Tibial nerve (tissue), 3 donors: ENCODE measurements around the gene NUSAP1.
A peak's percentile ranks its signal among the peaks of the same experiment; 100 is the strongest.

Experiments
- POLR2A ChIP-seq, 2 donors: fragments of 450-650 bp; IDR thresholded peaks; one replicate each; pipeline ENCODE4 v1.6.1; 2017; ENCODE audit warnings: antibody characterized with exemption in 2 of 2, mild to moderate bottlenecking in 2 of 2, moderate library complexity in 2 of 2
- TF ChIP-seq, protein P1 (sequence below), 5 experiments: fragments of 200-600 bp in 3 of 5; fragments of 450-650 bp in 2 of 5; sonication (generic) in 3 of 5; IDR thresholded peaks; one replicate each; pipeline ENCODE4 v1.5.1; 2016 to 2019; ENCODE audit warnings: antibody characterized with exemption in 5 of 5, mild to moderate bottlenecking in 3 of 5, moderate library complexity in 2 of 5

DNA sequence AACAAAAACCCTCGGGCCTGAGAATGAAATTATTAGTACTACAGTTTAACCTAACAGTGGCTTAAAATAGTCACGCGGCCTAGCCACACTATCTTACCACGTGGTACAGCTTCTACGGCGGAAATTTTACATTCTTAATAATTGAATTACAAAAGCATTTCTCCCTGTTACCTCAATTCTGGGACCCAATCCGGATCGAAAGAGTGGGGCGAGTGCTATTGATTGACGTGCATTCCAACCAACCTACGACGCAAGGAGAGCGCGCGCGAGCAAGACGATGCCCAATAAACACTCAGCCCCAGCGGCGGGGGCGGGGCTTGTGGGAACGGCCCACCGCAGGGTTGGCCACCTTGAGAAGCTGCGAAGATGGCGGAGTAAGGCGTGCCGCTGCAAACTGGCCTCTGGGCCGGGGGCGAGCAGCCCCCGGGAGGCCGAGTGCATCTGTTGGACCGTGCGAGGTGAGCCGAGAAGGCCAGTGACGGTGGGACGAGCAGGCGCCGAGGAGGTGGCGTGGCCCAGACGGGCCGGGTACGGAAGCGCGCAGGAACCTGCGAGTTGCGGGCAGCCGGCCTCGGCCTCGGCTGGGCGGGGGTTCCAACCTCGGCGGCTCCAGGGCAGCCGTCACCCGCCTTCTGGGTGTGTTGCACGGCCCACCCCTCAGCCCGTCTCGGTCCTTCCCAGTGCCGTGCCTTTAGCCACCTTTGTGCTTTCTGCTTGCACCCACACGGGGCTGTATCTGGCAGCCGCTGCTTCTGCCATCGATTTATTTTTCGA, 48.8 kb upstream of the NUSAP1 start:
- TF ChIP-seq, protein P1, sequence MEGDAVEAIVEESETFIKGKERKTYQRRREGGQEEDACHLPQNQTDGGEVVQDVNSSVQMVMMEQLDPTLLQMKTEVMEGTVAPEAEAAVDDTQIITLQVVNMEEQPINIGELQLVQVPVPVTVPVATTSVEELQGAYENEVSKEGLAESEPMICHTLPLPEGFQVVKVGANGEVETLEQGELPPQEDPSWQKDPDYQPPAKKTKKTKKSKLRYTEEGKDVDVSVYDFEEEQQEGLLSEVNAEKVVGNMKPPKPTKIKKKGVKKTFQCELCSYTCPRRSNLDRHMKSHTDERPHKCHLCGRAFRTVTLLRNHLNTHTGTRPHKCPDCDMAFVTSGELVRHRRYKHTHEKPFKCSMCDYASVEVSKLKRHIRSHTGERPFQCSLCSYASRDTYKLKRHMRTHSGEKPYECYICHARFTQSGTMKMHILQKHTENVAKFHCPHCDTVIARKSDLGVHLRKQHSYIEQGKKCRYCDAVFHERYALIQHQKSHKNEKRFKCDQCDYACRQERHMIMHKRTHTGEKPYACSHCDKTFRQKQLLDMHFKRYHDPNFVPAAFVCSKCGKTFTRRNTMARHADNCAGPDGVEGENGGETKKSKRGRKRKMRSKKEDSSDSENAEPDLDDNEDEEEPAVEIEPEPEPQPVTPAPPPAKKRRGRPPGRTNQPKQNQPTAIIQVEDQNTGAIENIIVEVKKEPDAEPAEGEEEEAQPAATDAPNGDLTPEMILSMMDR (IDR thresholded peaks at IDR 0.05): peak in 1 of 5 experiments; percentile 52
- TF ChIP-seq POLR2A (IDR thresholded peaks at IDR 0.05): peak; percentile 85 to 94
